Mucosa of descending colon (tissue), 3 donors: ENCODE results near the gene TBC1D25. TPM values are rescaled to one million over a fixed set of nuclear protein-coding genes. Genes with fewer than 3 reads are reported as not detected.

ENCODE experiments used
- ATAC-seq: fragments of 200-7000 bp; cut with Tn5 transposase; one replicate; pipeline ENCODE4 v1.9.1; 2020; ENCODE audit warnings: mild to moderate bottlenecking, moderate library complexity
- DNase-seq, 3 donors: peaks; one replicate each; pipeline ENCODE4 v3.0.0-alpha.2; 2020
- H3K36me3 ChIP-seq: fragments of 200-600 bp; one replicate; pipeline ENCODE4 v1.8.0; 2021; ENCODE audit warnings: low read depth, mild to moderate bottlenecking
- H3K4me1 ChIP-seq: fragments of 200-600 bp; one replicate; pipeline ENCODE4 v1.8.0; 2021; ENCODE audit warnings: low read depth, mild to moderate bottlenecking
- H3K4me3 ChIP-seq: fragments of 200-600 bp; one replicate; pipeline ENCODE4 v1.8.0; 2021; ENCODE audit warnings: mild to moderate bottlenecking
- H3K9me3 ChIP-seq: fragments of 200-600 bp; one replicate; pipeline ENCODE4 v1.8.0; 2021; ENCODE audit warnings: mild to moderate bottlenecking
- CTCF ChIP-seq: fragments of 200-600 bp; IDR thresholded peaks from one replicate; pipeline ENCODE4 v1.8.0; 2022; ENCODE audit warnings: antibody characterized with exemption, mild to moderate bottlenecking
- intact Hi-C, 2 donors: fragments of 100-400 bp; cut with DNase I in 1 of 2; cut with micrococcal nuclease in 1 of 2; formaldehyde crosslinking; loops; one replicate each; pipeline versions ENCODE4 v1.11.0 to v1.11.1; 2022; cut with DNase I, micrococcal nuclease
- total RNA-seq, 3 donors: library from RNA; stranded (reverse); fragmentation: NEBNext Ultra II Directional in 2 of 3; extraction: Animal tissue kit (Norgen Biotek cat#: 25700) in 2 of 3; gene quantifications; one replicate each; pipeline versions ENCODE4 v1.2.1 to v1.2.4, GENCODE V29; 2021 to 2023
- donor health status: DM: no; HTN: no; CAD: no; lungs with moderate emphysema.
- donor health status: DM: no; HTN: no; CAD: no.
- donor health status: DM: no; HTN: yes; CAD: no.

Gene TBC1D25
- total RNA-seq, 3 donors from 2014 or later, result 8.6 to 14.6 (median 11.6) TPM

DNA sequence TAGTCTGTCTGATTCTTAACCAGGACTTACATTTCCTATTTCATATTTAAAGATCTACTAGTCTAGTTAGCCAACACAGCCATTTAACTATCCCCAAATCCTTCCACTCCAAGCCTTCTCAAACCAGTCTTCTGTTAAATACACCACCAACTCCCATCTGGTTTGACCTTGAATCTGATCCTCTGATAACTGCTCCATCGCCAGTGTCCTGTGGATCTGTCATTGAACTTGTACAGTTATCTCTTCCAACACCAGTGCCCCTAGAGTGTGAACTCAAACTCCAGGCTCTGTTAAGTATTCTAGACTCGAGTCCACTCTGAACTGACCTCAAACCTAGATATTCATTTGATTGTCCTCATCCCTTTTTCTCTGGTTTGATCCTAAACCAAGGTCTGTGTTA, 72.2 kb downstream of the TBC1D25 start:
- no peak for TF ChIP-seq CTCF
- no peak for ATAC-seq
- H3K4me1 ChIP-seq, result no peaks in the 10 kb centered on the region
- no peak for DNase-seq
- intact Hi-C loops, result no loop called here
- H3K4me3 ChIP-seq, result no peak overlapping the region
- no peaks in the 10 kb centered on the region for H3K36me3 ChIP-seq
- no peaks in the 10 kb centered on the region for H3K9me3 ChIP-seq

Other genes starting within 250 kb of the TBC1D25 start
- gene SSX3, start 183.0 kb upstream of the TBC1D25 start, total RNA-seq, result not detected
- not detected for gene SSX4, start 156.2 kb upstream of the TBC1D25 start, total RNA-seq
- gene SSX4B, start 127.8 kb upstream of the TBC1D25 start, total RNA-seq, result not detected
- 10 to 100 TPM in 1 of 3 donors, 1 to 10 TPM in 2; 7.3 to 25.9 (median 9.7) TPM for gene SLC38A5, start 69.5 kb upstream of the TBC1D25 start, total RNA-seq
- gene FTSJ1, start 63.5 kb upstream of the TBC1D25 start, total RNA-seq, result 10 to 100 TPM; 22.1 to 22.8 (median 22.7) TPM
- gene PORCN, start 30.7 kb upstream of the TBC1D25 start, total RNA-seq, result 1 to 10 TPM; 3.9 to 9.2 (median 6.3) TPM
- 100 to 1,000 TPM in 2 of 3 donors, 10 to 100 TPM in 1; 60.5 to 161 (median 158) TPM for gene EBP, start 17.9 kb upstream of the TBC1D25 start, total RNA-seq
- gene RBM3, start 34.8 kb downstream of the TBC1D25 start, total RNA-seq, result 100 to 1,000 TPM in 2 of 3 donors, 10 to 100 TPM in 1; 88.4 to 406 (median 123) TPM
- 100 to 1,000 TPM; 124 to 139 (median 128) TPM for gene WDR13, start 57.8 kb downstream of the TBC1D25 start, total RNA-seq
- 1 to 10 TPM; 4.4 to 8.6 (median 5.3) TPM for gene WAS, start 144.1 kb downstream of the TBC1D25 start, total RNA-seq
- 1 to 10 TPM; 3.4 to 6.2 (median 3.7) TPM for gene SUV39H1, start 157.0 kb downstream of the TBC1D25 start, total RNA-seq
- gene GLOD5, start 222.0 kb downstream of the TBC1D25 start, total RNA-seq, result 1 to 10 TPM; 4.3 to 9.9 (median 7.1) TPM
- under 1 TPM in 1 of 3 donors, not detected in 2; 0.32 TPM for gene GATA1, start 246.9 kb downstream of the TBC1D25 start, total RNA-seq